Measurements from ENCODE around the gene CACNG4.

Gene CACNG4

GRCh38 chr17:67011527-67012175 is 47.1 kb downstream of the CACNG4 start:
- H3K27ac ChIP-seq, result no peak overlapping the region
- no peak for DNase-seq (ENCODE audit: low spot score)
- H3K4me3 ChIP-seq, result no peak overlapping the region
- TF ChIP-seq, protein P1, sequence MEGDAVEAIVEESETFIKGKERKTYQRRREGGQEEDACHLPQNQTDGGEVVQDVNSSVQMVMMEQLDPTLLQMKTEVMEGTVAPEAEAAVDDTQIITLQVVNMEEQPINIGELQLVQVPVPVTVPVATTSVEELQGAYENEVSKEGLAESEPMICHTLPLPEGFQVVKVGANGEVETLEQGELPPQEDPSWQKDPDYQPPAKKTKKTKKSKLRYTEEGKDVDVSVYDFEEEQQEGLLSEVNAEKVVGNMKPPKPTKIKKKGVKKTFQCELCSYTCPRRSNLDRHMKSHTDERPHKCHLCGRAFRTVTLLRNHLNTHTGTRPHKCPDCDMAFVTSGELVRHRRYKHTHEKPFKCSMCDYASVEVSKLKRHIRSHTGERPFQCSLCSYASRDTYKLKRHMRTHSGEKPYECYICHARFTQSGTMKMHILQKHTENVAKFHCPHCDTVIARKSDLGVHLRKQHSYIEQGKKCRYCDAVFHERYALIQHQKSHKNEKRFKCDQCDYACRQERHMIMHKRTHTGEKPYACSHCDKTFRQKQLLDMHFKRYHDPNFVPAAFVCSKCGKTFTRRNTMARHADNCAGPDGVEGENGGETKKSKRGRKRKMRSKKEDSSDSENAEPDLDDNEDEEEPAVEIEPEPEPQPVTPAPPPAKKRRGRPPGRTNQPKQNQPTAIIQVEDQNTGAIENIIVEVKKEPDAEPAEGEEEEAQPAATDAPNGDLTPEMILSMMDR (IDR thresholded peaks at IDR 0.05), result no peak

- TF ChIP-seq, protein P1 (IDR thresholded peaks at IDR 0.05), result no peak
- no peak overlapping the region for H3K27ac ChIP-seq
- no peak overlapping the region for H3K4me3 ChIP-seq
- DNase-seq (ENCODE audit: low spot score), result no peak
These were observed 49.4 kb downstream of the CACNG4 start for GRCh38 chr17:67013891-67014290.

DNA sequence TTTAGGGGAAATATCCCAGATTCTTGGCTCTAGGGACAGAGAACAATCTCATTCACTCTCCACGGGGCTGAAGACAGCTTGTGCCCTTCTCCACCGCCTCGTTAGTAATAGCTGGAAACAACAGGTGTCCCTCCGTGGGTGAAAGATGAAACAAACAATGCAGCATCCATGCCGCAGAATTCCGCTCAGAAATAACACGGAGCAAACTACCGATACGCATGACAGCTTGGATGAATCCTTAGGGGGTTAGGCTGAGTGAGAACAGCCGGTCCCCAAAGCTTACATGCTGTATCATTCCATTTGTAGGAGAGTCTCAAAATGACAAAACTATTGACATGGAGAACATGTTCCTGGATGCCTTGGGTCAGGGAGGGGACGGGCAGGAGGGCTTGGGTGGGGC is 50.5 kb downstream of the CACNG4 start:
- DNase-seq (ENCODE audit: low spot score), result no peak
- H3K27ac ChIP-seq, result no peak overlapping the region
- H3K4me3 ChIP-seq, result no peak overlapping the region
- TF ChIP-seq, protein P1 (IDR thresholded peaks at IDR 0.05), result no peak

DNA sequence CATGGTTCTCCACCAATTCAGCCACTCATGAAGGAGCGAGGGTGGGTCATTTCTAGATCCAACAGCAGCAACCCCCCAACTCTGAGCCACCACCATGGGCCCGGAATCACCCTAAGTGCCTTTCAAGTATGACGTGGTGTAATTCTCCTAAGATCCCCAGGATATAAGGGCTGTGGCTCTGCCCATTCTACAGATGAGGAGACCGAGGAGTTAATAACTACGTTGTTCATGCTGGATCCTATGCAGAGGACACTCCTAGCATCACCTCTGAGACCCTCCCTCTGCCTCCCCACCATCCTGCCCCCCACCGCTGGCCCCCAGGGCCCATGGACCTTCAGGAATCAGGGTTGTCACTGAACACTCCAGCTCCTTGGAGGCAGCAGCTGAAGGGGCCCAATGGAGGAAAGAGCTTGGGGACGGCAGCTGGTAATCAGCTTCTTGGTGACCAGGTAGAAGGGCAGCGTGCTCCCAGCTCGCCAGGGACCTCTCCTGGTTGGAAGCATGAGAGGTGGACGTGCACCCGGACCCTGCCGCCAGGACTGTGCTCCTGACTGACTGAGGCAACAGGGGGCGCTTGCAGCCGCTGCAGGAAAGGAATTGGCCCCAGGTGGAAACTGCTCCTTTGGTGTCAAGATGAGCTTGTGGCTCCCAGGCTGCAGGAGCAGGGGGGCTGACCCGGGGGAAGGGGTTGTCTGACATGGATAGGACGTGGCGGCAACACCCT is 51.7 kb downstream of the CACNG4 start:
- TF ChIP-seq, protein P1 (IDR thresholded peaks at IDR 0.05), result no peak

GRCh38 chr17:67017910-67018309 is 53.4 kb downstream of the CACNG4 start:
- no peak overlapping the region for H3K27ac ChIP-seq
- TF ChIP-seq, protein P1 (IDR thresholded peaks at IDR 0.05), result no peak
- no peak for DNase-seq (ENCODE audit: low spot score)
- no peak overlapping the region for H3K4me3 ChIP-seq

More for the DNA sequence above, 51.7 kb downstream of the CACNG4 start:
- Histone ChIP-seq H3K27ac (no peak overlapping the region), H3K4me3 (no peak overlapping the region)
- DNase-seq (ENCODE audit: low spot score), result no peak

- no peak overlapping the region for H3K27ac ChIP-seq
- DNase-seq (ENCODE audit: low spot score), result no peak
- TF ChIP-seq, protein P1 (IDR thresholded peaks at IDR 0.05), result no peak
- no peak overlapping the region for H3K4me3 ChIP-seq
These were observed 54.2 kb downstream of the CACNG4 start for GRCh38 chr17:67018471-67019434.

All from coronary artery (tissue), 2 donors.